Measurements from ENCODE around the gene GALNT16. TPM values are rescaled to one million over a fixed set of nuclear protein-coding genes. Genes with fewer than 3 reads are reported as not detected.

GALNT16 gene
- total and polyA plus RNA-seq, 4 donors: 6.5 to 16.1 (median 8.9) TPM

DNA sequence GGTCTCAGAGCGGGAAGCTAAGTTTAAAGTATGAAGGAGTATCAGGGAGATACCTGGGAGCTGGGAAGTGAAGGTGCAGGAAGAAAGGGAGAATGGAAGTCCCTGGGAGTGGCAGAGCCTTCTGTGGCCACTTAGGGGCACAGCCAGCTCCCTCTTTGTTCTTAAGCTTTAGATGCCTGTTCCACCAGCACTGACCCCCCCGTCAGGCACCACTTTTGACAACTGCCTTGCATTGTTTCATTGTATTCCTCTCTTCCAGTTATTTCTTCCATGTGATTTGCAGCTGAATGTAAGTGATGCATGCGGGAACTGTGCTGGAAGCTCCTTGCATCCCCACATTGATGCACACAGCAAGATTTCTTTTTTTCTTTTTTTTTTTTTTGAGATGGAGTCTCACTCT, 2.6 kb downstream of the GALNT16 start:
- Histone ChIP-seq H3K27me3 (ENCODE audit: control insufficient read depth in 1 of 2, insufficient read depth in 2 of 2, low read length in 1 of 2) (no peaks in the 10 kb centered on the region), H3K4me3 (ENCODE audit: low read length in 2 of 2) (no peak overlapping the region), H3K27ac (ENCODE audit: low read depth in 1 of 2, low read length in 2 of 2) (no peak overlapping the region), H3K36me3 (ENCODE audit: control insufficient read depth in 1 of 2, insufficient read depth in 2 of 2, low read length in 1 of 2) (no peaks in the 10 kb centered on the region), H3K4me1 (ENCODE audit: control insufficient read depth in 1 of 2, insufficient read depth in 2 of 2, low read length in 2 of 2) (no peaks in the 10 kb centered on the region), H3K9me3 (ENCODE audit: control insufficient read depth, low read length) (no peaks in the 10 kb centered on the region)
- no peak for ATAC-seq (ENCODE audit: low FRiP score)
- WGBS, 2 donors: 72 to 73% methylated on average over 3 of the region's 3 CpGs
- intact Hi-C loops (cut with DNase I): loop anchor here in 1 of 2 donors (10.0 kb wide), 1 partner anchor 92 kb away; no protein-coding TSS in a partner anchor
- DNase-seq: no peak

DNA sequence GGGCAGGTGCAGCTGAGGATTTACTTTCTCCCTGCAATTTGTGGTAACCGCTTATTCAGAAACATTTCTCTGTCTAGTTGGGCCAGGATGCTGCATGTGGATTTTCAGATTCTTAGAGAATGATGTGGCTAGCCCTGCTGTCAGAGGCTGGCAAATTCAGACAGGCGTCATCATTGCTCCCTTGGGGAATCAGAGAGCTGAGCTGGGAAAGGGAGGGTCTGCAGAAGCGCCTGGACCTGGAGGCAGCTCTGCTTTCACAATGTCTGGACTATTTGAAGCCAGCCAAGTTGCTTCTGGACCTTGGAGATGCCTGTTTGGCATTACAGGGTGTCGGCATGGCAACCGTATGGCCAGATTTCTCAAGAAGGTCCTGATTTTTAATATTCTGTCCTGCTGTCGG, 3.4 kb downstream of the GALNT16 start:
- WGBS, 2 donors: 8% methylated on average over 6 of the region's 6 CpGs
- H3K4me3 ChIP-seq (ENCODE audit: low read length in 2 of 2): no peak overlapping the region
- ATAC-seq (ENCODE audit: low FRiP score): peak; percentile 79
- H3K36me3 ChIP-seq (ENCODE audit: control insufficient read depth in 1 of 2, insufficient read depth in 2 of 2, low read length in 1 of 2): no peaks in the 10 kb centered on the region
- no peaks in the 10 kb centered on the region for H3K27me3 ChIP-seq (ENCODE audit: control insufficient read depth in 1 of 2, insufficient read depth in 2 of 2, low read length in 1 of 2)
- DNase-seq: peak; percentile 86 to 88
- no peaks in the 10 kb centered on the region for H3K4me1 ChIP-seq (ENCODE audit: control insufficient read depth in 1 of 2, insufficient read depth in 2 of 2, low read length in 2 of 2)
- H3K9me3 ChIP-seq (ENCODE audit: control insufficient read depth, low read length): no peaks in the 10 kb centered on the region
- intact Hi-C loops (cut with DNase I): loop anchor here in 1 of 2 donors (10.0 kb wide), 1 partner anchor 91 kb away; no protein-coding TSS in a partner anchor
- H3K27ac ChIP-seq (ENCODE audit: low read depth in 1 of 2, low read length in 2 of 2): no peak overlapping the region

- H3K4me3 ChIP-seq (ENCODE audit: low read length in 2 of 2): no peak overlapping the region
- DNase-seq: no peak
Measured at GRCh38 chr14:69263771-69264170, 3.8 kb downstream of the GALNT16 start.

GRCh38 chr14:69266572-69267345, 6.8 kb downstream of the GALNT16 start:
- H3K4me3 ChIP-seq (ENCODE audit: low read length in 2 of 2): no peak overlapping the region
- 69 to 73% methylated on average over 8 of the region's 8 CpGs for WGBS, 2 donors
- H3K27me3 ChIP-seq (ENCODE audit: control insufficient read depth in 1 of 2, insufficient read depth in 2 of 2, low read length in 1 of 2): no peaks in the 10 kb centered on the region
- H3K4me1 ChIP-seq (ENCODE audit: control insufficient read depth in 1 of 2, insufficient read depth in 2 of 2, low read length in 2 of 2): no peaks in the 10 kb centered on the region
- intact Hi-C loops (cut with DNase I): loop anchor here in 1 of 2 donors (10.0 kb wide), 1 partner anchor 88 kb away; no protein-coding TSS in a partner anchor
- H3K36me3 ChIP-seq (ENCODE audit: control insufficient read depth in 1 of 2, insufficient read depth in 2 of 2, low read length in 1 of 2): no peaks in the 10 kb centered on the region
- no peak for DNase-seq
- no peaks in the 10 kb centered on the region for H3K9me3 ChIP-seq (ENCODE audit: control insufficient read depth, low read length)
- ATAC-seq (ENCODE audit: low FRiP score): no peak
- peak overlapping the region in 1 of 2 donors; percentile 12 for H3K27ac ChIP-seq (ENCODE audit: low read depth in 1 of 2, low read length in 2 of 2)

More at GRCh38 chr14:69263771-69264170, 3.8 kb downstream of the GALNT16 start:
- WGBS, 2 donors: 24 to 26% methylated on average over 8 of the region's 8 CpGs
- peak; percentile 29 for ATAC-seq (ENCODE audit: low FRiP score)
- no peaks in the 10 kb centered on the region for H3K9me3 ChIP-seq (ENCODE audit: control insufficient read depth, low read length)
- H3K4me1 ChIP-seq (ENCODE audit: control insufficient read depth in 1 of 2, insufficient read depth in 2 of 2, low read length in 2 of 2): no peaks in the 10 kb centered on the region
- H3K27me3 ChIP-seq (ENCODE audit: control insufficient read depth in 1 of 2, insufficient read depth in 2 of 2, low read length in 1 of 2): no peaks in the 10 kb centered on the region
- no peaks in the 10 kb centered on the region for H3K36me3 ChIP-seq (ENCODE audit: control insufficient read depth in 1 of 2, insufficient read depth in 2 of 2, low read length in 1 of 2)
- H3K27ac ChIP-seq (ENCODE audit: low read depth in 1 of 2, low read length in 2 of 2): peak overlapping the region in 1 of 2 donors; percentile 15
- intact Hi-C loops (cut with DNase I): loop anchor here in 1 of 2 donors (10.0 kb wide), 1 partner anchor 91 kb away; no protein-coding TSS in a partner anchor

- intact Hi-C loops (cut with DNase I): loop anchor here in 1 of 2 donors (10.0 kb wide), 1 partner anchor 87 kb away; no protein-coding TSS in a partner anchor
- 90 to 91% methylated on average over 4 of the region's 4 CpGs for WGBS, 2 donors
- no peak for DNase-seq
- no peaks in the 10 kb centered on the region for H3K36me3 ChIP-seq (ENCODE audit: control insufficient read depth in 1 of 2, insufficient read depth in 2 of 2, low read length in 1 of 2)
- H3K27me3 ChIP-seq (ENCODE audit: control insufficient read depth in 1 of 2, insufficient read depth in 2 of 2, low read length in 1 of 2): no peaks in the 10 kb centered on the region
- H3K9me3 ChIP-seq (ENCODE audit: control insufficient read depth, low read length): no peaks in the 10 kb centered on the region
- H3K4me1 ChIP-seq (ENCODE audit: control insufficient read depth in 1 of 2, insufficient read depth in 2 of 2, low read length in 2 of 2): no peaks in the 10 kb centered on the region
- H3K4me3 ChIP-seq (ENCODE audit: low read length in 2 of 2): no peak overlapping the region
- H3K27ac ChIP-seq (ENCODE audit: low read depth in 1 of 2, low read length in 2 of 2): no peak overlapping the region
- ATAC-seq (ENCODE audit: low FRiP score): no peak
Measured at GRCh38 chr14:69267492-69267891, 7.5 kb downstream of the GALNT16 start.

DNA sequence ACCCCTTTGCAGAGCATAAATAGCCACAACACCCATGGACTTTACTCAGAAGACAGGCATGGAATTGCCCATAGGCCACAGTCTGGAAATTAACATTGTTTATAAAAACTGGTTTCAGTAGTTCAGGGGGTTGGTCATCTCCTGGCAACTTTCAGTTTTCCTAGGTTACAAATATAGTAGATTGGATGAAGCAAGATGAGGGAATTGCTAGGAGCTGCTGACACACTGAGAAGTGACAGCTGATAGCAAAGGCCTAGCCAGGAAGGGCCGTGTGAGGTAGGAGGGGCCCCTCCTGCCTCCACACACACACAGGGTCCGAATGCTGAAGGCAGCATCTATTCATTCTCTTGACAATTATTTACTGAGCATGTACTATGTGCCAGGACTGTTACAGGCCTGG, 8.3 kb downstream of the GALNT16 start:
- no peak overlapping the region for H3K27ac ChIP-seq (ENCODE audit: low read depth in 1 of 2, low read length in 2 of 2)
- no peaks in the 10 kb centered on the region for H3K36me3 ChIP-seq (ENCODE audit: control insufficient read depth in 1 of 2, insufficient read depth in 2 of 2, low read length in 1 of 2)
- WGBS, 2 donors: 60 to 72% methylated on average over 2 of the region's 2 CpGs
- ATAC-seq (ENCODE audit: low FRiP score) (no peak), DNase-seq (no peak)
- intact Hi-C loops (cut with DNase I): loop anchor here in 1 of 2 donors (10.0 kb wide), 1 partner anchor 87 kb away; no protein-coding TSS in a partner anchor
- no peaks in the 10 kb centered on the region for H3K27me3 ChIP-seq (ENCODE audit: control insufficient read depth in 1 of 2, insufficient read depth in 2 of 2, low read length in 1 of 2)
- no peak overlapping the region for H3K4me3 ChIP-seq (ENCODE audit: low read length in 2 of 2)
- no peaks in the 10 kb centered on the region for H3K9me3 ChIP-seq (ENCODE audit: control insufficient read depth, low read length)
- H3K4me1 ChIP-seq (ENCODE audit: control insufficient read depth in 1 of 2, insufficient read depth in 2 of 2, low read length in 2 of 2): no peaks in the 10 kb centered on the region

- ATAC-seq (ENCODE audit: low FRiP score): no peak
- H3K9me3 ChIP-seq (ENCODE audit: control insufficient read depth, low read length): no peaks in the 10 kb centered on the region
- no peak overlapping the region for H3K4me3 ChIP-seq (ENCODE audit: low read length in 2 of 2)
- H3K36me3 ChIP-seq (ENCODE audit: control insufficient read depth in 1 of 2, insufficient read depth in 2 of 2, low read length in 1 of 2): no peaks in the 10 kb centered on the region
- no peaks in the 10 kb centered on the region for H3K4me1 ChIP-seq (ENCODE audit: control insufficient read depth in 1 of 2, insufficient read depth in 2 of 2, low read length in 2 of 2)
- H3K27me3 ChIP-seq (ENCODE audit: control insufficient read depth in 1 of 2, insufficient read depth in 2 of 2, low read length in 1 of 2): no peaks in the 10 kb centered on the region
- intact Hi-C loops (cut with DNase I): loop anchor here in 1 of 2 donors (10.0 kb wide), 1 partner anchor 86 kb away; no protein-coding TSS in a partner anchor
- 40 to 45% methylated on average over 4 of the region's 4 CpGs for WGBS, 2 donors
- no peak for DNase-seq
- H3K27ac ChIP-seq (ENCODE audit: low read depth in 1 of 2, low read length in 2 of 2): no peak overlapping the region
Measured at GRCh38 chr14:69268763-69269162, 8.8 kb downstream of the GALNT16 start.

DNA sequence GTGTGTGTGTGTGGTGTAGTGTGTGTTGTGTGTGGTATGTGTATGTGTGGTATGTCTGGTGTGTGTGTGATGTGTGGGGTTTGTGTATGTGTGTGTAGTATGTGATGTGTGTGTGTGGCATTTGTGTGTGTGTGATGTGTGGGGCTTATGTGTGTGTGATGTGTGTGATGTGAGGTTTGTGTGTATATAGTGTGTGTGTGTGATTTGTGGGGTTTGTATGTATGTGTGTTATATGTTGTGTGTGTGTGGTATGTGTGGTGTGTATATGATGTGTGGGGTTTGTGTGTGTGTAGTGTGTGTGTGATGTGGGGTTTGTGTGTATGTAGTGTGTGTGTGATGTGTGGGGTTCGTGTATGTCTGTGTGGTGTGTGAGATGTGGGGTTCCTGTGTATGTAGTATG, 9.4 kb downstream of the GALNT16 start:
- intact Hi-C loops (cut with DNase I): loop anchor here in 1 of 2 donors (10.0 kb wide), 1 partner anchor 85 kb away; no protein-coding TSS in a partner anchor
- H3K27me3 ChIP-seq (ENCODE audit: control insufficient read depth in 1 of 2, insufficient read depth in 2 of 2, low read length in 1 of 2): no peaks in the 10 kb centered on the region
- H3K4me3 ChIP-seq (ENCODE audit: low read length in 2 of 2): no peak overlapping the region
- no peaks in the 10 kb centered on the region for H3K9me3 ChIP-seq (ENCODE audit: control insufficient read depth, low read length)
- H3K4me1 ChIP-seq (ENCODE audit: control insufficient read depth in 1 of 2, insufficient read depth in 2 of 2, low read length in 2 of 2): no peaks in the 10 kb centered on the region
- WGBS, 2 donors: 89% methylated on average over 1 of the region's 1 CpG
- H3K27ac ChIP-seq (ENCODE audit: low read depth in 1 of 2, low read length in 2 of 2): no peak overlapping the region
- no peak for DNase-seq
- no peak for ATAC-seq (ENCODE audit: low FRiP score)
- H3K36me3 ChIP-seq (ENCODE audit: control insufficient read depth in 1 of 2, insufficient read depth in 2 of 2, low read length in 1 of 2): no peaks in the 10 kb centered on the region

GRCh38 chr14:69270097-69270496, 10.1 kb downstream of the GALNT16 start:
- no peak for ATAC-seq (ENCODE audit: low FRiP score)
- WGBS, 2 donors: 90 to 92% methylated on average over 10 of the region's 10 CpGs
- H3K4me3 ChIP-seq (ENCODE audit: low read length in 2 of 2): no peak overlapping the region
- no peaks in the 10 kb centered on the region for H3K27me3 ChIP-seq (ENCODE audit: control insufficient read depth in 1 of 2, insufficient read depth in 2 of 2, low read length in 1 of 2)
- intact Hi-C loops (cut with DNase I): no loop called here
- no peaks in the 10 kb centered on the region for H3K36me3 ChIP-seq (ENCODE audit: control insufficient read depth in 1 of 2, insufficient read depth in 2 of 2, low read length in 1 of 2)
- H3K9me3 ChIP-seq (ENCODE audit: control insufficient read depth, low read length): no peaks in the 10 kb centered on the region
- DNase-seq: no peak
- H3K27ac ChIP-seq (ENCODE audit: low read depth in 1 of 2, low read length in 2 of 2): no peak overlapping the region
- no peaks in the 10 kb centered on the region for H3K4me1 ChIP-seq (ENCODE audit: control insufficient read depth in 1 of 2, insufficient read depth in 2 of 2, low read length in 2 of 2)
